ENCODE results near the gene ZNF670.
A peak's percentile ranks its signal among the peaks of the same experiment; 100 is the strongest.

The ZNF670 gene

DNA sequence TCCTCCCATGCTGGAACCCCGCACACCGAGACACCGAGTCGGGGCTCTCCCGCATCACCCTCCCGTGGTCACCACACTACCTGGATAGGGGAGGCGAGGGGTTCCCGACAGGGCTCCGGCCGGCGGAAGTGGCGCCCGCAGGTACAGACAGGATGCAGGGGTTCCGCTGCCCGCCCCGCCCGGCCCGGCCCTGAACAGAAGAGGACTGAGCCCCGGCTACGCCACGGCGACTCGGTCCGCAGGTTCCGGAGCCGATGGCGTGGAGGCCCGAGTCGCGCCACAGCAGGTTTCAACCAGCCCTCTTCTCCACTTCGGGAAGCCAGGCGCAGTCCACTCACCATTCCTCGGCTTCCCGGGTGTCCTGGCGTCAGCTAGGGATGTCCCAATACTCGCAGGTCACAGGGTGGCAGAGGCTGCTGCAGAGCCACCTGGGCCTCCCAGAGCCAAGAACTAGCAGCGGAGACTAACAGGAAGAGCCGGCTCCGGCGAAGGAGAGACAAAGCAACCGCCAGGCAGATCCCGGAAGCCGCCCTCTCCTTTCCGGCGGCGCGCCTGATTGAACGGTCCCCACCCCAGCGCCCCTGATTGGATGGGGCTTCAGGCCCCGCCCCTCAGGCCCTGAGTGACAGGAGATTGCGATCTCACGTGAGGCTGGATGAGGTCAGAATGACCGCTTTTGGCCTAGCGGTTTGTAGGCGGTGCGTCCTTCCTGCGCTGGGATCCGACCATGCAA is 25.4 kb upstream of the ZNF670 start, which contains the start of gene ZNF669:
Gene ZNF669 (minus strand): TSS at position 498 of the 733 bp plus-strand sequence. CDS start 157 bp downstream, at position 341.
- peak; percentile 99 for DNase-seq

DNA sequence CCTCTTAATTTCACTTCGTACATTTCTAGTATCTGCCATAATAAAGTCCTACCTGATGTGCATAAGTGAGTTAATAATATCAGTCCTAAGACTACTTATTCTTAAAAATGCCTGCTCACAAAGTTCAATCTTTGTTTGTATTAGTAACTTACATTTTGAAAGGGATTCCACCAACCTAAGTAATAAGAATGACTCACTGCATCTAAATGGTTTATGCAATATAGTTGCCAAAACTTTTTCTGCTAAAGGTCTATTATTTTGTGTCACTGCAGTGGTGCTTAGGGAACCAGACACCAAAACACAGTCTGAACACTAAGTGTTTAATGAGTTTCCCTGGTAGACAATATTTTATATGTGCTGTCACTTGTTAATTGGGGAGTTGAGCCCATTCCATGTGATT is 23.8 kb upstream of the ZNF670 start:
- DNase-seq, result no peak

DNA sequence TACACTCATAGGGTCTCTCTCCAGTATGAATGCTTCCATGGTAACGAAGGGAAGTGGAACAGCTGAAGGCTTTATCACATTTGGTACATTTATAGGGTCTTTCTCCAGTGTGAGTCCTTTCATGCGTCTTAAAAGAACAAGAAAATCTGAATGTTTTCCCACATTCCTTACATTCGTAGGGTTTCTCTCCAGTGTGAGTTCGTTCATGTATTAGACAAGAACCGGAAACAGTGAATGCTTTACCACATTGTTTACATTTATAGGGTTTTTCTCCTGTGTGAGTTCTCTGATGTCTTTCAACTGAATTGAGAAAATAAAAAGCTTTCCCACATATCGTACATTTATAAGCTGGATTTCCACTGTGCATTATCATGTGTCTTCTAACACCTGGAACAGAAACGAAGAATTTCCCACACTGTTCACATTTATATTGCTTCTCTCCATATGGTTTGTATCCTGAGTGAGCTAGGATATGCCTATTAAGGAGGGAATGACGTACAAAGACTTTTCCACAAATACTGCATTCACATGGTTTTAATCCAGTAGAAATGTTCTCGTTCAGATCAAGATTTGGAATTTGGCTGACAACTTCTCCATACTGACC is 22.2 kb upstream of the ZNF670 start:
- no peak for DNase-seq

DNA sequence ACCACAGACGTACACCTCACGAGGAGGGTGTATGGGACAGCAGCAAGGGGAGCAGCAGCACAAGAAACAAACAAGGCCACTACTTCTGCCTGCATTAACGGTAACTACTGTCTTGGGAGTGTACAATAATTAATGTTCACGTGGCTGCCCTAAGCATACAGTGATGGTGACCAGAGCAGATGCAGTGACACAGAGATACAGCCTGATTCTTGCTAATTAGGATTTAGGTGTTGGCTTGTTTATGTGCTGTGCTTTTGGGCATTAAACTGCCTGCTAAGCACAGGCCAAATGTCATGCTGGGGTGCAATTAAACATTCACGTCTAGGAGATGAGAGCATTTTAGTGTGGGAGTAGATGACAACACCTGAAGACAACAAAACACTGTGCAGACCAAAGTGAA is 18.3 kb upstream of the ZNF670 start:
- no peak for DNase-seq

DNA sequence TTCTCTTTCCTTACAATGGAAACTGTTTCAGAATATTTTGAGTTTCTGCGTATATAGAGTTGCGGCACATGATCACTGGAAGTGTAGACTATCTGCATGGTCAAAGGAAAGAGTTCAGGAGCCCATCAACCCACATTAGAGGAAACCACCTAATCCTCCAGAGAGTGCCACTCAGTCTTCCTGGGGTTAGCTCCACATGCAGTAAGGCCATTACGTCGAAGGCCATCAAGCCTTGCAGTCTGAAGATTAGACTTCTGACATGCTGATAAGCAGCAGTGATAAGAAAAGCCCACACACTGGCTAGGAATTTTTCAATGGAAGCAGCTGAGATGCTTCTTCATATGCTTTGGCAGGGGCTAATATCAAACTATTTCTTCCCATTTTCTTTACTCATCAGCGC is 17.9 kb upstream of the ZNF670 start:
- DNase-seq, result no peak

DNA sequence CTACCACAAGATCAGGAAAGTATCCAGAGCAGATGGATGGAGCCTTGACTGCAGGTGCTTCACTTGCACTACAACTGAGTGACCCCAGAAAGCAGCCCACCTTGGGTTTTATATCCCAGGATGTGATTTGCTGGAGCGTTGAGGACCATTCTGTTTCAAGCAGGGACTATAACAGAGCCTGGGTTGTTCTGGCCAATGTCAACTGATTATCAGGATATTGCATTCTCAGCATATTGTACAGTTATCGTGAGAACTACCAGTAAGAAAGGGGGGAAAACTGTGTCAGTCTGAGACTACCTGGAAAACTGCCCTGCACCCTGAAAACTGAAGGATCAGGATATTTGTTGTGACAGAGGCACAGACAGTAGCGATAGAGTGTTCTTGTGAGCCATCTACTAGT is 17.5 kb upstream of the ZNF670 start:
- no peak for DNase-seq

DNA sequence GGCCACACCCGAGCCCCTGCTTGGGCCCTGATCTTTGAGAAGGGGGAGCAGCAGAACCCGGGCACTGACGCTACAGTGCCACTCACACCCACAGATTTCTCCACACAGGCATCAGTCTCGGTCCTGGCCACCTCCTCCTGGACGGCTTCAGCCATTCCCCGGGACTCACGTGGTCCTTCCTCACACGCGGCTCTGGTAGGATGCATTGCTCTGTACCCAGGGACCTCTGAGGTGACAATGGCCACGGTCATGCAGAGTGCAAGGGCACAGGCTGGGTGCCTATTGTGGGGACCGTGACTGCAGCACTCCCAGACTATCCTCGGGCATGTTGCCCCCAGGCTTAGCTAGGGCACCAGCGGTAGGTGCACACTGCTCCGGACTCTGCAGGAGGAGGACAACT is 11.8 kb upstream of the ZNF670 start:
- DNase-seq, result no peak

DNA sequence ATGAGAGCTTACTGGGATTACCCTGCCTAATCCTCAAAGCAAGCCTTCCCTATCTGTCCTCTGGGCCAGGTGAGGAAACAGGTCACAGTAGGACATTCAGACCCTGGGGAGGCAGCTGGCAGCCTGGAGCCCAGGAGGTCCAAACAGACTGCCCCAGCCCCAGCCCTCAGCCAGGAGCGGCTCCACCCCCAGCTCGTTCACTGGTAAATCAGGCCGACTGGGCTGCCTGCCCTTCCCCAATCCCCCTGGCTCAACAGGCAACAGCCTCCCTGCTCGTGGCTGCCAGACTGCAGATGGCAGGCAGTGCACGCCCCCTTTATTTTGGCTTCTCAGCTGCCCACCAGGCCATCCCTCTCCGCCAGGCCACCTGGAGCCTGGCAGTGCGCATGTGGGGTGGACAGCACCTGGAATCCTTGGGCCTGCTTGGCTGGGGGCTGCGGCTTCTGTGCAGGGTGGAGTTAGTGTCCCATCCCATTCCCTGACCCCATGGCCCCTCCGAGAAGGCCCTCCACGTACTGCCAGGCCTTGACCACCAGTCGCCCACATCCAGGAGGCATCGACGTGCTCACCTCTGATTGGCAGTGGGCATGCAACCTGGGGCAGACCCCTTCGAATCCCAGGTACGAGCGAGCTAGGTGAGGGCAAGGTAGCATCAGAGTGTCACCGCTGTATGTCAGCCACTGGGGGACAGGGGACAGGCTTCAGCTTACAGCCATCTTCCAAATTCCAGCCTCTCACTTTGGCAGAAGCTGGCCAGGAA is 11.2 kb upstream of the ZNF670 start:
- DNase-seq, result no peak

DNA sequence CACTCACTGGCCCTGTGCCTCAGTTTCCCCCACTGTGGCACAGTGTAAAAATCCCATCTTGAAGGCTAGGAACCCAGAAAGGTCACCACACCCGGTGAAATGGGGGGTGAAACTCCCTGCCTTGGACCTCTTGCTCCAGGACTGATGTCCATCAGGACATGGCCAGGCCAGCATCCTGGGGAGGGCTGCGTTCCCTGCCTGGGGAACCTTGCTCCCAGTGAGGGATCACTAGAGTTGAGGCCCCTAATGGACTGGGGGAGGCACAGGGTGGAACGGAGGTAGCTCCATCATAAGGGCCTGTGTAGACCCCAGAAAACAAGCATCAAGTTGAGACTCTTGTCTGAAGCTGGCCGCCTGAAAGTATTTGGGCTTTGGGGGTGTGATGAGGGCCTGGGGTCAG is 10.4 kb upstream of the ZNF670 start:
- no peak for DNase-seq

DNA sequence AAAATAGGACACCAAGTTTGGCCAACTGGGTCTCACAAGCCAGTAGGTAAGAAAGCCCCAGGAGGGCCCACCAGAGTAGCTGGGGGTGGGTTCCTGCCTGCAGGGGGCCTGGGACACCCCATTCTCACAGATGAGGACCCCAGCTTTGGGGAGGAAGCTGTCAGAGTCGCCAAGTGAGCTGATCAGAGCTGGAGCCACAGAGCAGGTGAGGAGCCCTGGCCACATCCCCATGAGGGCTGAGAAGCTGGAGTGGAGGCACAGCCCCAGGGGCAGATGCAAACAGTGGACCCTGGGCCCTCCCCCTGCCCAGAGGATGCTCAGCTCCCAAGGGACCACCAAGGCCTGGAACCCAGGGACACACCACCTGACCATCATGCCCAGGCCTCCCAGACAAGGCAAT is 8.6 kb upstream of the ZNF670 start:
- DNase-seq, result no peak

DNA sequence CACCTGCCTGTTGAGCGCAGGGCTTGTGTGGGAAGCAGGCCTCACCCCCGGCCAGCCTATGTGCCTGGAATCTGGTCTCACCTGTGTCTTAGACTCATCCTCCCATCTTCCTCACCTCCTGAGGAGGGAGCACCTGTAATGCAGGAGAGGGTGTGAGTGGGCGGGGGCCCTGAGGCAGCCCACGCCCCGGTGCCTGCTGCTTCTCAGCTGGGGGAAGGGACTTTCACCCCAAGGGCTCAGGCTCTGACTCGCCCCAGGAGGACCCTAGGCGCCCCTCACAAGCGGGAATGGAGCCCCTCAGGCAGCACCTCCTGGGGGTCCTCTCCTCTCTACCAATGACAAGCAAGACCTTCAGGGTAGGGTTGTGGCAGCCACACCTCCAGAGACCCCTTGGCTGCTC is 6.7 kb upstream of the ZNF670 start:
- DNase-seq, result no peak

DNA sequence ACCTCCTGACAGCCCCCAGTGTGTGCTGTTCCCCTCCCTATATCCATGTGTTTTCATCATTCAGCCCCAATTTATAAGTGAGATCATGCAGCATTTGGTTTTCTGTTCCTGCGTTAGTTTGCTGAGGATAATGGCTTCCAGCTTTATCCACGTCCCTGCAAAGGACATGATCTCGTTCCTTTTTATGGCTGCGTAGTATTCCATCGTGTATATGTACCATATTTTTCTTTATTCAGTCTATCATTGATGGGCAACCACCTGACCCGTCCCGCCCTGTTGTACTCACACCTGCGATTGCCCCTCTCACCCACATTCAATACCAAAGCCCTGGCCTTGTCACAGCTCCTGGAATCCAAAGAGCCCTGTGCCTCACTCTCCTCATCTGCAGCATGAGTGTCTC is 6.2 kb upstream of the ZNF670 start:
- DNase-seq, result no peak

DNA sequence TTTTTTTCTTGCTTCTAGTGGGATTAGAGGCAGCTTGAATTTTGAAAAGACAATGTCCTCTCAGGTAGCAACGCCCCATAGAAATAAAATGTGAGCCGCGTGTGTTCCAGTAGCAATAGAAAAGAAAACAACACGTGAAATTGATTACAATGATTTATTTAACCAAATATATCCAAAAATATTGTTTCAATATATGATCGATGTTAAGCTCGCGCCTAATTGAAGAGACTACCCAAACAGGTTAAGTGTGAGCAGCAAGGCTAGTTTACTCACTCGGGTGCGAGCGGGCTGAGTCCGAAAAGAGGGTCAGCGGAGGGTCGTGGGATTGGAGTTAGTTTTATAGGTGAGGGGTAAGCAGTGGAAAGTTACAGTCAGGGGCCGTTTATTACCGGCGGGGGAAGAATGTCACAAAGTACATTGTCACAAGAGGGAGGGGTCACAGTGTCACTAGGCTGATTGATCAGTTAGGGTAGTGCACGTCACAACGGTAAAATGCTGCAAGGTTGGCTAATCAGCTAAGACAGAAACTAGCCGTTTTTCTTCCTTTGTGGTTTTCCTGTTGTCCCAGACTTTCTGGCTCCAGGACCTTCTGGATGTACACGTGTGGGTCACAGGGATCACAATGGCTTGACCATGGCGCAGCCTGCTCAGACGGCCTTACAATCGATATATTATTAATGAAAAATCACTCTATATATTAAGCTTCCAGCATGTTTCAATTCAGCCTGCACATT is 697 bp upstream of the ZNF670 start:
- DNase-seq, result no peak

DNA sequence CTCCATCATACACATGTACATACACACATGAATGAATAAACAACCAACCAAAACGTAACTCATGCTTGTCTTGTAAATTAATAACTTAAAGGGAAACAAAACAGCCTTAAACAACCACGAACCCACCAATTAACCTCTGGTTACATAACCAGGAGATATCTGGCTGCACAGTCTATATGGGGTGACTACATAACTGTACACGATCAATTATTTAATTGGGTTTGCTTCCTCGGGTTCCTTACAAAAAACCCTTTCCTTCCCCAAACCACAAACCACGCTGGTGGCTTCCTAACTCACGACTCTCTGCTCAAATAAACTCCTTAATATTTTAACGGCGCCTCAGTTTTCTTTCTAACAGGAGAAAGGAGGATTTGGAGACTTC is 744 bp downstream of the ZNF670 start:
- no peak for DNase-seq

DNA sequence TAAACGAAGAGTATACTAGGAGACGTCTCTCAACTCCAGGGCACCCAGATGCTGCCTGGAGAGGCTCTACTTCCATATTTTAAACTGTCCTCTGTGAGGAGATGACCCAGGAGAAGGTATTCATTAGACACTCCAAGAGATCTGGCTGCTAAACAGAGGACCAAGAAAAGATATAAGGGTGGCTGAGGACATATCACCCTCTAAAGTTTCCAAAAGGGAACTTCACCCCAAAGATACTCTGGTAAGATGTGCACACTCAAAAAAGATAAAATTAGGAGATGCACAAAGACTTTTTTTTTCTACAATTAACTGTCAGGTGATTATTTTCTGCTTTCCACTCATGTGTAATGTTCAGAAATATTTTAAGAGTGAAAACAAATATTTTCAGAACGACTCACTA is 1.4 kb downstream of the ZNF670 start:
- DNase-seq, result no peak

DNA sequence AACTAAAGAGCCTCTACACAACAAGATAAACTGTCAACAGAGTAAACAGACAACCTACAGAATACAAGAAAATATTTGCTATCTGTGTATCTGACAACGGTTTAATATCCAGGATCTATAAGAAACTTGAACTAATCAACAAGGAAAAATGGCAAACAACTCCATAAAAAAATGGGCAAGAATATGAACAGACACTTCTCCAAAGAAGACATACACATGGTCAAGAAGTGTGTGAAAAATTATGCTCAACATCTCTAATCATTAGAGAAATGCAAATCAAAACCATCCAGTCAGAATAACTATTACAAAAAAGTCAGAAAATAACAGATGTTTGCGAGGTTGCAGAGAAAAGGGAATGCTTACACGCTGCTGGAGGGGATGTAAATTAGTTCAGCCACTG is 8.0 kb downstream of the ZNF670 start:
- DNase-seq, result no peak

DNA sequence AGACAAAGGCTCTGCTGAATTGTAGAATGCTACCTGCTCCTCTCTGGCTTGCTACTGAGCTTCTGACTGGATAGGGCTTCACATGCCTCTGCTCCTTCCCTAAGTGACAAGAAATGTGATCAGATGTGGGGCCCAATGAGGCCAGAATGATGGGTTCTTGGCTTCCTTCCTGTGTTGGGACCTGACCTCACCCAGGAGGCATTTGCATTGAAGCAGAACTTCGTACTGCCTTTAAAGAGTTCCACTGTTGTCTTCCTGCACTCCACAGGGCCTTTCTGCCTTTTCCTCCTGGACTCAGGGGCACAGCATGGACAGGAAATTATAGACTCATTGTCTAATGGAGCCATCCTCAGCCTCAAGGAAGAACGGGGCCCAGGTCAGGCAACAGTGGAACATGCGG is 14.3 kb downstream of the ZNF670 start:
- DNase-seq, result no peak

DNA sequence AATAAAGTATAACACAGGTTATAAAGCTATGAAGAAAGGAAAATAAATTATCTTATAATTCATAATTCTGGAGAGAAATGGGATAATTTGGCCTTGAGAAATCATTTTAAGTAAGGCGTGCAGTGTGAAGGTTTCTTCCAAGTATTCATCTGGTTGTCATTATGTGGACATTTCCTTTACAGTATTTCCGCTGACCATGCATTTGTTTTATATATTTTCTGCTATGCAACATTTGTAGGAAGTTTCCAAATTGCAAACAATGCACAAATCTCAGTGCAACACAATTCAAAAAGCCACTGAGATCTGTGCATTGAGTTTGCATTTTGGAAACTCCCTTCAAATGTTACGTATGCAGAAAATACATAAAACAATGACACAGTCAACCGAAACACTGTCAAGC is 17.8 kb downstream of the ZNF670 start:
- no peak for DNase-seq

DNA sequence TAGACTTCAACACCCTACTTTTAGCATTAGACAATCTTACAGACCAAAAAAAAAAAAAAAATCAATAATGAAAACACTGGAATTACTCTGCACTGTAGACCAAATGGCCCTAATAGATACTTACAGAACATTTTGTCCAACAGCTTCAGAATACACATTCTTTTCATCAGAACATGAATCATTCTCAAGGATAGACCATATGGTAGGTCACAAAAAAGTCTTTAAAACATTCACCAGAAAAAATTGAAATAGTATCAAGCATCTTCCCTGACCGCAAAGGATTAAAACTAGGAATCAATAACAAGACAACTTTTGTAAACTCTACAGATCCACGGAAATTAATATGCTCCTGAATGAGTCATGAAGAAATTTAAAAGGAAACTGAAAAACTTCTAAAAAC is 22.5 kb downstream of the ZNF670 start:
- no peak for DNase-seq

DNA sequence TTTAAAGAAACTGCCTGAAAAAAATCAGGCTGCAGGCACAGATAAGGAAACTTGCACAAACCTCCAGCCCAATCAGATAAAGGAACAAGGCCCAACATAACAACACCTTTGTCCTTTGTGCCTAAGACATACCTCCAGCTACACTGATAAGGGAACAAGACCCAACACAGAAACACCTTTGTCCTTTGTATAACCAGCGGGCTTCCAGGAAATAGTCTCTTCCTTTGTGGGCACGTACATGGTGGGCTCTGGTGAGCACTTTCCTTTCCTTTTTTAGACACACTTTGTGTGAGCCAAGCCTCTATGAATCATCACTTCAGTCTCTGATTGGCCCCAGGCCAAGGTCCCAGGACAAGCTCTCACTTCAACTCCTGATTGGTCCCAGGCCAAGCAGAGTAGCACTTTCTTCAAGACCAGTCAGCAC is 23.6 kb downstream of the ZNF670 start:
- no peak for DNase-seq

DNA sequence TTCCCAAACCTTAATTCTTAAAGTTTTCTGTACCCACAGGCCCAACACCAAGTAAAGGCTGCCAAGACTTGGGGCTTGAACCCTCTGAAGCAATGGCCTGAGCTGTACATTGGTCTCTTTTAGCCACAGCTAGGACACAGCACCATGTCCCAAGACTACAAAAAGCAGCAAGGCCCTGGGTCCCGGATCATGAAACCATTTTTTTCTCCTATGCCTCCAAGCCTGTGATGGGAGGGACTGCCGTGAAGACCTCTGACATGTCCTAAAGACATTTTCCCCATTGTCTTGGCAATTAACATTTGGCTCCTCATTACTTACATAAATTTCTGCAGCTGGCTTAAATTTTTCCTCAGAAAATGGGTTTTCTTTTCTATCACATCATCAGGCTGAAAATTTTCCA is 30.9 kb downstream of the ZNF670 start:
- no peak for DNase-seq

DNA sequence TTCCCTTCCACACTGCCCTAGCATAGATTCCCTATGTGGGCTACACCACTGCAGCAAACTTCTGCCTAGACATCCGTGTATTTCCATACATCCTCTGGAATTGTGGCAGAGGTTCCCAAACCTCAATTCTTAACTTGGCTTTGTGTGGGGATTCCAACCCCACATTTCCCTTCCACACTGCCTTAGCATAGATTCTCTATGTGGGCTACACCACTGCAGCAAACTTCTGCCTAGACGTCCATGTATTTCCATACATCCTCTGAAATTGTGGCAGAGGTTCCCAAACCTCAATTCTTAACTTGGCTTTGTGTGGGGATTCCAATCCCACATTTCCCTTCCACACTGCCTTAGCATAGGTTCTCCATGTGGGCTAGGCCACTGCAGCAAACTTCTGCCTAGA is 31.4 kb downstream of the ZNF670 start:
- no peak for DNase-seq

DNA sequence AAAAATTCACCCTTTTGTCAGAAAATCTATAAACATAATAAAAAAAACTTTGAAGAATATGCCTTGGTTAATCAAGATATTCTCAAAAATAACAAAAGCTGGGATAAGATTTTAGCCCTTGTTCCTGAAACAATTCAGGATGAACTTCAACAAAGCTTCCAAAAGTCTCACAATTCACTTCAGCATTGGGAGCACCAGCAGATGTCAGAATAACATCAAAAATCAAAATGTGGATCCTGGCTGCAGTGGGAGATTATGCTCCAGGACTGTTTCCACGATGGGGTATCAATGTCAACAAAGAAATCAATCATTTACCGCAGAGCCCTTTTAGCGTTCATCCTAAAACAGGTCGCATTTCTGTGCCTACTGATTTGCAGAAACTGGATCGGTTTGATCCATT is 35.2 kb downstream of the ZNF670 start:
- no peak for DNase-seq
